Type B pancreatic cell (in vitro differentiated cells): Measurements from ENCODE around the gene JMY. TPM values are rescaled to one million over a fixed set of nuclear protein-coding genes. Genes with fewer than 3 reads are reported as not detected.

Experiments
- DNase-seq: peaks from one replicate; pipeline ENCODE4 v3.0.0; 2021; ENCODE audit warnings: mixed read lengths; ENCODE audit not compliant: unreplicated experiment; ENCODE audit errors: extremely low spot score
- H3K27ac Mint-ChIP-seq: 2 replicates; pipeline ENCODE4 v1.8.0; 2021; ENCODE audit warnings: mild to moderate bottlenecking, mixed read lengths
- H3K27me3 Mint-ChIP-seq: 2 replicates; pipeline ENCODE4 v1.8.0; 2021; ENCODE audit warnings: mixed read lengths
- H3K36me3 Mint-ChIP-seq: 2 replicates; pipeline ENCODE4 v1.8.0; 2021; ENCODE audit warnings: mixed read lengths
- H3K4me1 Mint-ChIP-seq: one replicate; pipeline ENCODE4 v1.8.0; 2021; ENCODE audit warnings: mixed read lengths; ENCODE audit not compliant: unreplicated experiment
- H3K4me3 Mint-ChIP-seq: 2 replicates; pipeline ENCODE4 v1.8.0; 2021; ENCODE audit warnings: mild to moderate bottlenecking, mixed read lengths
- H3K9me3 Mint-ChIP-seq: 2 replicates; pipeline ENCODE4 v1.8.0; 2021; ENCODE audit warnings: mixed read lengths
- total RNA-seq: library from RNA; stranded (reverse); gene quantifications from 2 replicates; pipeline ENCODE4 v1.2.1, GENCODE V29; 2021; ENCODE audit warnings: low replicate concordance
- TF ChIP-seq, protein P1 (sequence below): fragments of 200-600 bp; sonication (generic); conservative IDR thresholded peaks from 2 replicates; pipeline ENCODE4 v1.5.0; 2021; ENCODE audit warnings: antibody characterized with exemption, mild to moderate bottlenecking

JMY gene
- total RNA-seq, 1 donor from 2014 or later: 11.6 TPM

- Mint-ChIP-seq H3K27me3 (no peaks in the 10 kb centered on the region), H3K4me1 (no peaks in the 10 kb centered on the region), H3K27ac (no peak overlapping the region), H3K9me3 (no peaks in the 10 kb centered on the region), H3K36me3 (no peaks in the 10 kb centered on the region), H3K4me3 (no peak overlapping the region)
- no peak for DNase-seq
- TF ChIP-seq, protein P1, sequence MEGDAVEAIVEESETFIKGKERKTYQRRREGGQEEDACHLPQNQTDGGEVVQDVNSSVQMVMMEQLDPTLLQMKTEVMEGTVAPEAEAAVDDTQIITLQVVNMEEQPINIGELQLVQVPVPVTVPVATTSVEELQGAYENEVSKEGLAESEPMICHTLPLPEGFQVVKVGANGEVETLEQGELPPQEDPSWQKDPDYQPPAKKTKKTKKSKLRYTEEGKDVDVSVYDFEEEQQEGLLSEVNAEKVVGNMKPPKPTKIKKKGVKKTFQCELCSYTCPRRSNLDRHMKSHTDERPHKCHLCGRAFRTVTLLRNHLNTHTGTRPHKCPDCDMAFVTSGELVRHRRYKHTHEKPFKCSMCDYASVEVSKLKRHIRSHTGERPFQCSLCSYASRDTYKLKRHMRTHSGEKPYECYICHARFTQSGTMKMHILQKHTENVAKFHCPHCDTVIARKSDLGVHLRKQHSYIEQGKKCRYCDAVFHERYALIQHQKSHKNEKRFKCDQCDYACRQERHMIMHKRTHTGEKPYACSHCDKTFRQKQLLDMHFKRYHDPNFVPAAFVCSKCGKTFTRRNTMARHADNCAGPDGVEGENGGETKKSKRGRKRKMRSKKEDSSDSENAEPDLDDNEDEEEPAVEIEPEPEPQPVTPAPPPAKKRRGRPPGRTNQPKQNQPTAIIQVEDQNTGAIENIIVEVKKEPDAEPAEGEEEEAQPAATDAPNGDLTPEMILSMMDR: no peak
These were observed 29.4 kb upstream of the JMY start for GRCh38 chr5:79206541-79206940.

DNA sequence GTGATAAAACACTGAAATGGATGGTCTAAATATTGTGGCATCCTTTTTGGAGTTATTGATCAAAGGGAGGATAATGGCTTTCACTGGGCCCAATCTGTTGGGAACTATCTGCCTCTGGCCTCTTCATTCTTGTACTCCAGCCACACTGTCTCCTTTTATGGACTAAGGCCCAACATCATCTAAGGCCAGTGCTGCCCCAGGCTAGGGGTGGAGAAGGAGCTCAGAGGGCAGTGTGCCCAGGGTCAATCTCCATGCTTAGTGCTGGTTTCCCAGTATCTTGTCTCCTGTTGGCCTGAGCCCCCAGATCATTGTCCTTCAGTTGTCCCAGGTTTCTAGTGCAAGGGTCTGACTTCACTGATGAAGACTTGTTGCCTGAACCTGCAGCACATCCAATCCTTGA lies 26.4 kb upstream of the JMY start:
- no peaks in the 10 kb centered on the region for H3K27me3 Mint-ChIP-seq
- no peaks in the 10 kb centered on the region for H3K9me3 Mint-ChIP-seq
- H3K4me1 Mint-ChIP-seq: no peaks in the 10 kb centered on the region
- H3K27ac Mint-ChIP-seq: no peak overlapping the region
- no peak overlapping the region for H3K4me3 Mint-ChIP-seq
- no peak for DNase-seq
- TF ChIP-seq, protein P1: no peak
- H3K36me3 Mint-ChIP-seq: no peaks in the 10 kb centered on the region

- Mint-ChIP-seq H3K4me3 (no peak overlapping the region), H3K36me3 (no peaks in the 10 kb centered on the region), H3K9me3 (no peaks in the 10 kb centered on the region), H3K4me1 (no peaks in the 10 kb centered on the region), H3K27ac (no peak overlapping the region), H3K27me3 (no peaks in the 10 kb centered on the region)
- TF ChIP-seq, protein P1: no peak
- no peak for DNase-seq
These were observed 11.5 kb upstream of the JMY start for GRCh38 chr5:79224286-79224984.

- TF ChIP-seq, protein P1: no peak
- H3K36me3 Mint-ChIP-seq: no peaks in the 10 kb centered on the region
- H3K9me3 Mint-ChIP-seq: no peaks in the 10 kb centered on the region
These were observed 10.9 kb upstream of the JMY start for GRCh38 chr5:79225026-79225425.

GRCh38 chr5:79225441-79225840 lies 10.5 kb upstream of the JMY start:
- H3K27ac Mint-ChIP-seq: no peak overlapping the region
- H3K4me3 Mint-ChIP-seq: no peak overlapping the region
- H3K9me3 Mint-ChIP-seq: no peaks in the 10 kb centered on the region

More at GRCh38 chr5:79225026-79225425, 10.9 kb upstream of the JMY start:
- no peak for DNase-seq
- Mint-ChIP-seq H3K27me3 (no peaks in the 10 kb centered on the region), H3K27ac (no peak overlapping the region), H3K4me1 (no peaks in the 10 kb centered on the region), H3K4me3 (no peak overlapping the region)

More at GRCh38 chr5:79225441-79225840, 10.5 kb upstream of the JMY start:
- H3K27me3 Mint-ChIP-seq: no peaks in the 10 kb centered on the region
- H3K36me3 Mint-ChIP-seq: no peaks in the 10 kb centered on the region
- TF ChIP-seq, protein P1: no peak
- no peaks in the 10 kb centered on the region for H3K4me1 Mint-ChIP-seq
- no peak for DNase-seq
